ENCODE data around the gene WNT8A.
A peak's percentile ranks its signal among the peaks of the same experiment; 100 is the strongest.

The WNT8A gene

GRCh38 chr5:138109463-138110265, 25.8 kb downstream of the WNT8A start:
- H3K27ac Mint-ChIP-seq, result no peak overlapping the region
- no peaks in the 10 kb centered on the region for H3K36me3 Mint-ChIP-seq (ENCODE audit: low read depth)
- no peaks in the 10 kb centered on the region for H3K9me3 Mint-ChIP-seq
- TF ChIP-seq, protein P1, sequence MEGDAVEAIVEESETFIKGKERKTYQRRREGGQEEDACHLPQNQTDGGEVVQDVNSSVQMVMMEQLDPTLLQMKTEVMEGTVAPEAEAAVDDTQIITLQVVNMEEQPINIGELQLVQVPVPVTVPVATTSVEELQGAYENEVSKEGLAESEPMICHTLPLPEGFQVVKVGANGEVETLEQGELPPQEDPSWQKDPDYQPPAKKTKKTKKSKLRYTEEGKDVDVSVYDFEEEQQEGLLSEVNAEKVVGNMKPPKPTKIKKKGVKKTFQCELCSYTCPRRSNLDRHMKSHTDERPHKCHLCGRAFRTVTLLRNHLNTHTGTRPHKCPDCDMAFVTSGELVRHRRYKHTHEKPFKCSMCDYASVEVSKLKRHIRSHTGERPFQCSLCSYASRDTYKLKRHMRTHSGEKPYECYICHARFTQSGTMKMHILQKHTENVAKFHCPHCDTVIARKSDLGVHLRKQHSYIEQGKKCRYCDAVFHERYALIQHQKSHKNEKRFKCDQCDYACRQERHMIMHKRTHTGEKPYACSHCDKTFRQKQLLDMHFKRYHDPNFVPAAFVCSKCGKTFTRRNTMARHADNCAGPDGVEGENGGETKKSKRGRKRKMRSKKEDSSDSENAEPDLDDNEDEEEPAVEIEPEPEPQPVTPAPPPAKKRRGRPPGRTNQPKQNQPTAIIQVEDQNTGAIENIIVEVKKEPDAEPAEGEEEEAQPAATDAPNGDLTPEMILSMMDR (IDR thresholded peaks at IDR 0.05), result no peak
- no peak for DNase-seq
- no peak overlapping the region for H3K4me3 Mint-ChIP-seq
- no peaks in the 10 kb centered on the region for H3K27me3 Mint-ChIP-seq (ENCODE audit: low read depth, poor library complexity)
- peaks cover 34% of the 10 kb centered on the region for H3K4me1 Mint-ChIP-seq

- H3K4me3 Mint-ChIP-seq, result no peak overlapping the region
- no peaks in the 10 kb centered on the region for H3K27me3 Mint-ChIP-seq (ENCODE audit: low read depth, poor library complexity)
- no peaks in the 10 kb centered on the region for H3K36me3 Mint-ChIP-seq (ENCODE audit: low read depth)
- DNase-seq, result peak; percentile 31
- H3K27ac Mint-ChIP-seq, result no peak overlapping the region
- TF ChIP-seq, protein P1 (IDR thresholded peaks at IDR 0.05), result no peak
- H3K9me3 Mint-ChIP-seq, result no peaks in the 10 kb centered on the region
- H3K4me1 Mint-ChIP-seq, result peaks cover 34% of the 10 kb centered on the region
Measured at GRCh38 chr5:138110266-138110963, 26.6 kb downstream of the WNT8A start.

- Mint-ChIP-seq H3K4me1 (peaks cover 34% of the 10 kb centered on the region), H3K36me3 (ENCODE audit: low read depth) (peaks cover 5% of the 10 kb centered on the region), H3K27me3 (ENCODE audit: low read depth, poor library complexity) (no peaks in the 10 kb centered on the region), H3K4me3 (no peak overlapping the region), H3K27ac (peak overlapping the region; percentile 57), H3K9me3 (peaks cover 2% of the 10 kb centered on the region)
- TF ChIP-seq, protein P1 (IDR thresholded peaks at IDR 0.05), result no peak
- DNase-seq, result no peak
Measured at GRCh38 chr5:138111181-138111580, 27.3 kb downstream of the WNT8A start.

GRCh38 chr5:138111937-138112336, 28.1 kb downstream of the WNT8A start:
- no peak for DNase-seq
- Mint-ChIP-seq H3K4me1 (peaks cover 34% of the 10 kb centered on the region), H3K27ac (peak overlapping the region; percentile 57), H3K4me3 (no peak overlapping the region), H3K27me3 (ENCODE audit: low read depth, poor library complexity) (no peaks in the 10 kb centered on the region), H3K36me3 (ENCODE audit: low read depth) (peaks cover 13% of the 10 kb centered on the region), H3K9me3 (peaks cover 9% of the 10 kb centered on the region)
- TF ChIP-seq, protein P1 (IDR thresholded peaks at IDR 0.05), result no peak

DNA sequence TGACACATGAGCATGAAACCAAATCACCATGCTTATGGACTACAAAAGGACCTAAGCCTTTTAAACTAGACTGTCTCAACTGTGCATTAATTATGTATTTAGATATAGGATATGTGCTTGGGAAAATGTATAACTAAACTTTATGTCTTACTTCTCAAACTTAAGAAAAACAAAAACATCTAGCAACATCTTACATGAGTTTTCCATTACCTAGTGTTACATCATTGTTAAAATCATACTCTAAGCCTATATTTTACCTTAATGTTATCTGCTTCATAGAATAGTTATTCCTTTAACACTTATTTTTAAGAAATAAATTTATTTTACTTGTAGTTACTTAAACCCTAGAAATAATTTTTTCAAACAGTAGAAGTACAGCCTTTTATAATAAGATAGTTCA, 31.4 kb downstream of the WNT8A start:
- Mint-ChIP-seq H3K36me3 (ENCODE audit: low read depth) (peaks cover 19% of the 10 kb centered on the region), H3K4me1 (peaks cover 17% of the 10 kb centered on the region), H3K9me3 (peaks cover 10% of the 10 kb centered on the region), H3K4me3 (no peak overlapping the region), H3K27me3 (ENCODE audit: low read depth, poor library complexity) (peaks cover 1% of the 10 kb centered on the region), H3K27ac (no peak overlapping the region)
- TF ChIP-seq, protein P1 (IDR thresholded peaks at IDR 0.05), result no peak
- DNase-seq, result no peak

Data from nephron progenitor cell (in vitro differentiated cells).